AG04450 (cell line): ENCODE results near the gene SPATA31D3. TPM values are rescaled to one million over a fixed set of nuclear protein-coding genes. Genes with fewer than 3 reads are reported as not detected.
"Not testable (repeated sequence)": the region's sequence is repeated elsewhere in the genome, so short reads cannot be mapped to it uniquely, and the experiment has no call there.

Experiments
- CTCF ChIA-PET: fragments of 300-600, 350-600 bp; formaldehyde crosslinking; extraction: SDS; loops from one replicate; lab custom pipeline; 2022; ENCODE audit warnings: antibody characterized with exemption, inconsistent platforms; lab: Charles Lee
- POLR2A ChIA-PET: fragments of 350-600 bp; formaldehyde crosslinking; extraction: SDS; loops from one replicate; lab custom pipeline; 2021; ENCODE audit warnings: antibody characterized with exemption, inconsistent platforms; lab: Yijun Ruan, JAX
- DNase-seq: peaks from one replicate; pipeline ENCODE4 v3.0.0-alpha.2; 2011; ENCODE audit warnings: low read depth, low spot score
- H3K27ac ChIP-seq: one replicate; pipeline ENCODE4 v1.5.1; 2012; ENCODE audit warnings: low read depth, low read length, control low read depth
- H3K27me3 ChIP-seq: one replicate; pipeline ENCODE4 v1.6.0; 2012; ENCODE audit warnings: low read length; ENCODE audit not compliant: control insufficient read depth, insufficient read depth
- H3K4me3 ChIP-seq: 2 replicates; pipeline ENCODE4 v1.5.1; 2011; ENCODE audit warnings: mild to moderate bottlenecking, low read depth, low read length, control low read depth
- H3K9me3 ChIP-seq: 2 replicates; pipeline ENCODE4 v1.5.1; 2012; ENCODE audit warnings: low read length; ENCODE audit not compliant: control insufficient read depth, insufficient read depth
- CTCF ChIP-seq: IDR thresholded peaks from 2 replicates; pipeline ENCODE4 v1.5.1; 2011; ENCODE audit warnings: low read depth, low read length, control low read depth, inconsistent platforms
- polyA plus RNA-seq: library from polyadenylated mRNA; depleted of rRNA; stranded (reverse); fragments of >200 nt; gene quantifications from 2 replicates; pipeline ENCODE4 v1.2.3, GENCODE V29; 2011

SPATA31D3 gene
- polyA plus RNA-seq, 1 experiment = not detected

- ChIA-PET CTCF (no interaction called here), POLR2A (no interaction called here)
- no peaks in the 10 kb centered on the region for H3K27me3 ChIP-seq
- DNase-seq = no peak
- TF ChIP-seq CTCF = no peak
- H3K27ac ChIP-seq = no peak overlapping the region
- H3K9me3 ChIP-seq = no peaks in the 10 kb centered on the region
- no peak overlapping the region for H3K4me3 ChIP-seq
Measured at GRCh38 chr9:81902196-81902595, 41.1 kb upstream of the SPATA31D3 start.

GRCh38 chr9:81902626-81903025, 40.7 kb upstream of the SPATA31D3 start:
- ChIA-PET CTCF (no interaction called here), POLR2A (no interaction called here)
- no peaks in the 10 kb centered on the region for H3K9me3 ChIP-seq
- no peak overlapping the region for H3K27ac ChIP-seq
- H3K27me3 ChIP-seq = no peaks in the 10 kb centered on the region
- TF ChIP-seq CTCF = no peak
- H3K4me3 ChIP-seq = no peak overlapping the region
- DNase-seq = no peak

GRCh38 chr9:81906671-81907070, 36.6 kb upstream of the SPATA31D3 start:
- Histone ChIP-seq H3K27me3 (no peaks in the 10 kb centered on the region), H3K4me3 (no peak overlapping the region), H3K27ac (no peak overlapping the region), H3K9me3 (no peaks in the 10 kb centered on the region)
- no peak for DNase-seq
- POLR2A ChIA-PET = interaction anchor here (0.6 kb wide), 1 partner anchor 30 kb away, joined by 3 read pairs; no protein-coding TSS in a partner anchor
- CTCF ChIA-PET = interaction anchor here (1.8 kb wide), 1 partner anchor 700 kb away, joined by 6 read pairs; no protein-coding TSS in a partner anchor
- no peak for TF ChIP-seq CTCF

GRCh38 chr9:81912135-81912534, 31.2 kb upstream of the SPATA31D3 start:
- ChIA-PET CTCF (no interaction called here), POLR2A (interaction anchor here (0.6 kb wide), 1 partner anchor 502 kb away, joined by 3 read pairs; no protein-coding TSS in a partner anchor)
- TF ChIP-seq CTCF = no peak
- Histone ChIP-seq H3K9me3 (no peaks in the 10 kb centered on the region), H3K27ac (no peak overlapping the region), H3K27me3 (no peaks in the 10 kb centered on the region), H3K4me3 (no peak overlapping the region)
- no peak for DNase-seq

GRCh38 chr9:81915801-81916505, 27.3 kb upstream of the SPATA31D3 start:
- Histone ChIP-seq H3K27me3 (no peaks in the 10 kb centered on the region), H3K9me3 (no peaks in the 10 kb centered on the region), H3K4me3 (no peak overlapping the region), H3K27ac (no peak overlapping the region)
- no peak for TF ChIP-seq CTCF
- ChIA-PET POLR2A (no interaction called here), CTCF (no interaction called here)
- no peak for DNase-seq

- CTCF ChIA-PET, POLR2A ChIA-PET, DNase-seq, H3K4me3 ChIP-seq, H3K27ac ChIP-seq, H3K27me3 ChIP-seq, H3K9me3 ChIP-seq: not testable (repeated sequence)
Measured at GRCh38 chr9:81918507-81918906, 24.8 kb upstream of the SPATA31D3 start.

GRCh38 chr9:81928305-81928704, 15.0 kb upstream of the SPATA31D3 start, which contains the start of gene SPATA31D4:
SPATA31D4 (plus strand) TSS chr9:81928428; CDS start chr9:81928514, 86 bp downstream.
- H3K4me3 ChIP-seq, DNase-seq, H3K9me3 ChIP-seq, H3K27ac ChIP-seq, H3K27me3 ChIP-seq, POLR2A ChIA-PET, CTCF ChIA-PET: not testable (repeated sequence)
